ENCODE results near the gene VASN. TPM values are rescaled to one million over a fixed set of nuclear protein-coding genes. Genes with fewer than 3 reads are reported as not detected.

VASN gene
- total and polyA plus RNA-seq, 7 donors: 2.0 to 3.8 (median 3.3) TPM

DNA sequence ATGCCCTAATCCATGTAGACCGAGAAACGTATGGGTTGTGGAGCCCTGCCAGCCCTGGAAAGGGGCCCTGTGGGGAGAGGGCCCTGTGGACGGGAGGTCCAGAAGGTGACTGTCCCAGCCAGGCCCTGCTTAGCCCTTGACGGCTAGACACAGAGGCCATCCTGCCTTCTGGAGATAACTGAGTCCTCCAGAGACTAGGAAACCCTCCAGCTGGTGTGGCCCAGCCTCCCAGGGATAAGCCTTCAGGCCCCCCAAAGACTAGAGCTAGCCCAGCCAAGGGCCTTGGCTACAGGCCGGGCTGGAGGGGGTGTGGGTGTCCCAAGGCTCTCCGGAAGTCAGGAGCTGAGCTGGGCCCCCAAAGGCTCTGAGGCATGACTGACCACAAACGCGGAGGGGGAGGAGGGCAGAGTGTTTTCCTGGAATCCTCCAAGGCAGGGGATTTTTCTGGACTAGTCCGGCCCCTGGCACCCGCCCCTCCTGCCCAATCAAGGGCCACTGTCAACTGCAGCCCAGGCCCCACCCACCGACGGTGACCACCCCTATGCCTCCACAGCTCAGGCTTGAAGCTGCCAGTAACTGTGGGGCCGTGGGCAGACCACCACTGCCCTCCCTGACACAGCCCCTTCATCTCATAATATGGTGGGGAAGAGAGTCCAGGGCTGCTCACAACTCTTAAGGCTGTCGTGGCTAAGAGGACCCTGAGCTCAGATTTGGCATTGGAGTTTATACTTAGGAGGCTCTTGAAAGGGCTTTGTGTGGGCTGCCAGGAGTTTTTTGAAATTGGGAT is 885 bp upstream of the VASN start:
- WGBS, 3 donors: 62 to 65% (median 63%) methylated on average over 13 to 14 of the region's 14 CpGs
- Histone ChIP-seq H3K27ac (peak overlapping the region; percentile 74), H3K36me3 (ENCODE audit: insufficient read depth in 1 of 2, low read depth in 1 of 2) (no peaks in the 10 kb centered on the region), H3K4me1 (peaks cover 12% of the 10 kb centered on the region), H3K4me3 (peak overlapping the region; percentile 67), H3K27me3 (ENCODE audit: insufficient read depth in 3 of 3, low read length in 2 of 3) (no peaks in the 10 kb centered on the region), H3K9me3 (no peaks in the 10 kb centered on the region)
- intact Hi-C loops (cut with DNase I): no loop called here
- TF ChIP-seq, protein P1, sequence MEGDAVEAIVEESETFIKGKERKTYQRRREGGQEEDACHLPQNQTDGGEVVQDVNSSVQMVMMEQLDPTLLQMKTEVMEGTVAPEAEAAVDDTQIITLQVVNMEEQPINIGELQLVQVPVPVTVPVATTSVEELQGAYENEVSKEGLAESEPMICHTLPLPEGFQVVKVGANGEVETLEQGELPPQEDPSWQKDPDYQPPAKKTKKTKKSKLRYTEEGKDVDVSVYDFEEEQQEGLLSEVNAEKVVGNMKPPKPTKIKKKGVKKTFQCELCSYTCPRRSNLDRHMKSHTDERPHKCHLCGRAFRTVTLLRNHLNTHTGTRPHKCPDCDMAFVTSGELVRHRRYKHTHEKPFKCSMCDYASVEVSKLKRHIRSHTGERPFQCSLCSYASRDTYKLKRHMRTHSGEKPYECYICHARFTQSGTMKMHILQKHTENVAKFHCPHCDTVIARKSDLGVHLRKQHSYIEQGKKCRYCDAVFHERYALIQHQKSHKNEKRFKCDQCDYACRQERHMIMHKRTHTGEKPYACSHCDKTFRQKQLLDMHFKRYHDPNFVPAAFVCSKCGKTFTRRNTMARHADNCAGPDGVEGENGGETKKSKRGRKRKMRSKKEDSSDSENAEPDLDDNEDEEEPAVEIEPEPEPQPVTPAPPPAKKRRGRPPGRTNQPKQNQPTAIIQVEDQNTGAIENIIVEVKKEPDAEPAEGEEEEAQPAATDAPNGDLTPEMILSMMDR (IDR thresholded peaks at IDR 0.05): no peak
- DNase-seq (peak; percentile 84 to 85), ATAC-seq (peak in 3 of 4 donors; percentile 7 to 28 (median 11))

DNA sequence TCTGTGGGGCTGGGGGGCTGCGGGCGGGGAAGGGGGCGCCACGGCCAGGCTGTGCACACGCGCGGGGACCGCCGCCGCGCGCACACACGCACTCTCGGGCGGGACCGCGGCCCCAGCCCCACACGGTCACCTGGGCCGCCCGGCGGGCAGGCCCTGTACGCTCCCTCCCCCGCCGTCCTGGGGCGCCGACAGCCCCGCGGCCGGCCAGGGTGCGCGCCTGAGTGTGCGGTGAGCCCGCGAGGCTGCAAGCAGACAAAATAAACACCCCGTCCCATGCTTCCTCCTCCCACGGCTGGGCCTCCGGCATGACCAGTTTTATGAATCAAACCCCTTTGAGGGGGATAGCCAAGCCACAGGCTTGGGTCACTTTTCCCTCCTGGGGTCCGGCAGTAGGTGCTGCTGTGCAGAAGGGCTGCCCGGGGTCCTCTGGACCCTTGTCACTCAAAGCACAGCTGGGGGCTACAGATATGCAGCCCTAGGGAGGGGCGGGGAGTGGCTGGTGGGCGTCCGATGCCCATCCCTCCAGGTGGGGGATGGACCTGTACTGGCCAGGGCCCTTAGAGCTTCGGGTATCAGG is 441 bp downstream of the VASN start:
- H3K36me3 ChIP-seq (ENCODE audit: insufficient read depth in 1 of 2, low read depth in 1 of 2): no peaks in the 10 kb centered on the region
- H3K27ac ChIP-seq: peak overlapping the region; percentile 74
- H3K4me3 ChIP-seq: peak overlapping the region; percentile 67
- intact Hi-C loops (cut with DNase I): no loop called here
- H3K4me1 ChIP-seq: peaks cover 25% of the 10 kb centered on the region
- peak in 2 of 4 donors; percentile 9 to 14 for ATAC-seq
- DNase-seq: no peak
- 12 to 23% (median 18%) methylated on average over 28 to 43 of the region's 43 CpGs for WGBS, 3 donors
- H3K27me3 ChIP-seq (ENCODE audit: insufficient read depth in 3 of 3, low read length in 2 of 3): no peaks in the 10 kb centered on the region
- TF ChIP-seq, protein P1 (IDR thresholded peaks at IDR 0.05): no peak
- no peaks in the 10 kb centered on the region for H3K9me3 ChIP-seq

DNA sequence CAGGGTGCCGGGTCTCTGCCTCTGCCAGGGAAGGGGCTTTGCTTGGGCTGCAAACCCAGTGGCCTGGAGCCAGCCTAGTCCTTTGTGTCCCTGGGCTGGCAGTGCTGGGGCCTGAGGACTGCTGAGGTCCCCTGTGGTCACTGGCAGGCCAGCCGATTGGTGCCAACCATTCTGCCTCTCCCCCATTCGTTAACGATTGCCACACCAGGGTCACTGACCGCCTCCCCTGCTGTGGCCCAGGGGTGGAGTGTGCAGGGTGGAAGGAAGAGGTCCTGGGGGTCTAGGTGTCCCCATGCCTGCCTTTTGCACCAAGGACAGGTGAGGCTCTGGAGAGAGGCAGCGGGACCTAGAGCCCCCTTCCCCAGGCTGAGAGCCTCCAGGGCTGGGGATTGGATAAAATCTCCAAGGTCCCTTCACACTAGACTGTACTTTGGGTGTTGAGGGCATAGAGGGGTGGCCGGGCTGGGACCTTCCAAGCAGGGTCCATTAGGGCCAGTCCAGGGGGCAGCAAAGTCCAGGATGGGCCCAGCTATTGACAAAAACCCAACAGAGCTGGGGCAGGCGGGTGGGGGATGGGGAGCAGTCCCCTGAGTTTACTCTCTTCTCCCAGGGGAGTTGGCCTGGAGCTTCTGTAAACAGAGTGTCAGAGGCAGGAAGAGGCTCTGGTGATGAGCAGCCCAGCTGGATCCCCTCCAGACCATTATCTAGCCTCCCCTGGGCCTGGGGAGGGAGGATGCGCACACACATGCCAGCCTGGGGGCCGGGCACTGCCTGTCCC is 1.1 kb downstream of the VASN start:
- peak overlapping the region; percentile 74 for H3K27ac ChIP-seq
- no peaks in the 10 kb centered on the region for H3K27me3 ChIP-seq (ENCODE audit: insufficient read depth in 3 of 3, low read length in 2 of 3)
- no peaks in the 10 kb centered on the region for H3K36me3 ChIP-seq (ENCODE audit: insufficient read depth in 1 of 2, low read depth in 1 of 2)
- no peaks in the 10 kb centered on the region for H3K9me3 ChIP-seq
- TF ChIP-seq, protein P1 (IDR thresholded peaks at IDR 0.05): no peak
- no peak for DNase-seq
- intact Hi-C loops (cut with DNase I): no loop called here
- peaks cover 32% of the 10 kb centered on the region for H3K4me1 ChIP-seq
- H3K4me3 ChIP-seq: peak overlapping the region; percentile 67
- no peak for ATAC-seq
- 70 to 77% (median 74%) methylated on average over 9 to 10 of the region's 10 CpGs for WGBS, 3 donors

DNA sequence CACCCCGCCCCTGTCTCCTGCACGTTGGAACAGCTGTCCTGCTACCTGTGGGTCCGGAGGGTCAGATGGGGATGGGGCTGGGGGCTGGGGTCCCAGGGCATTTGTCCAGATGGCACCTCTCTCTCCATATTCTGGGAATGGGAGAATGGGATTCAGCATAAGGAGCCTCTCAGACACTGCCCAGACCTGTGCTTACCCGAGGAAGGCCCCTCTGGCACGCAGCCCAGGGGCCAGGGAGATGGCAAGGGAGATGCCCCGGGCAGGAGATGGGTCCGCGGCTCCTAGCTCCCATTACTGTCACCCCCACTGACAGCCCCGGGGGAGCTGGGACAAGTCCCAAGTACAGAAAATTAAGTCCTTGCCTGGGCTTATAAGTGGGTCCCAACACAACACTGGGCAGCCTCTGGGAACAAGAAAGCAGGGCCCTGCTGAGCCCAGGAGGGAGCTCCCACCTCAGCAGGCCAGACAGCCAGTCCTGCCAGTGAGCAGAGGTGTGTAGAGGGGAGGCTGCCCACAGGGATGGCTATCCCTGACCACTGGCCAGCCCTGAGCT is 1.8 kb downstream of the VASN start:
- ATAC-seq: no peak
- WGBS, 3 donors: 64 to 72% (median 71%) methylated on average over 9 of the region's 9 CpGs
- peak overlapping the region; percentile 67 for H3K4me3 ChIP-seq
- no peak for DNase-seq
- no peaks in the 10 kb centered on the region for H3K36me3 ChIP-seq (ENCODE audit: insufficient read depth in 1 of 2, low read depth in 1 of 2)
- H3K27ac ChIP-seq: peak overlapping the region; percentile 74
- TF ChIP-seq, protein P1 (IDR thresholded peaks at IDR 0.05): no peak
- H3K9me3 ChIP-seq: no peaks in the 10 kb centered on the region
- intact Hi-C loops (cut with DNase I): no loop called here
- peaks cover 35% of the 10 kb centered on the region for H3K4me1 ChIP-seq
- H3K27me3 ChIP-seq (ENCODE audit: insufficient read depth in 3 of 3, low read length in 2 of 3): no peaks in the 10 kb centered on the region
